RPMI8226 (cell line): ENCODE data around the gene EFCAB9.

Source experiments
- DNase-seq: peaks from one replicate; pipeline ENCODE4 v3.0.0-alpha.2; 2015

The EFCAB9 gene

GRCh38 chr5:172245046-172245445 lies 51.1 kb downstream of the EFCAB9 start:
- DNase-seq: no peak

- DNase-seq: no peak
Measured at GRCh38 chr5:172245703-172246125, 51.7 kb downstream of the EFCAB9 start.

- DNase-seq: no peak
Measured at GRCh38 chr5:172248637-172249036, 54.7 kb downstream of the EFCAB9 start.

- no peak for DNase-seq
Measured at GRCh38 chr5:172251419-172251818, 57.4 kb downstream of the EFCAB9 start.

GRCh38 chr5:172252501-172252900 lies 58.5 kb downstream of the EFCAB9 start:
- no peak for DNase-seq
